ENCODE data around the gene MRPL53. TPM values are rescaled to one million over a fixed set of nuclear protein-coding genes. Genes with fewer than 3 reads are reported as not detected.

Gene MRPL53
- total and polyA plus RNA-seq, 2 experiments from 2014 or later, result 7.7 to 65.1 TPM

- Mint-ChIP-seq H3K9me3 (peaks cover 10% of the 10 kb centered on the region), H3K4me3 (peak overlapping the region; percentile 5; the same call in 1 of the 3 replicates), H3K36me3 (ENCODE audit: low read depth) (peaks cover 15% of the 10 kb centered on the region), H3K27me3 (ENCODE audit: insufficient read depth, low read depth, poor library complexity) (peaks cover 92% of the 10 kb centered on the region), H3K27ac (no peak overlapping the region), H3K4me1 (peaks cover 25% of the 10 kb centered on the region)
- Histone ChIP-seq H3K27ac (ENCODE audit: low read depth) (no peak overlapping the region), H2AFZ (no peak overlapping the region), H3K4me1 (ENCODE audit: insufficient read depth) (peaks cover 24% of the 10 kb centered on the region), H4K20me1 (replicated peaks; ENCODE audit: insufficient read depth) (no peaks in the 10 kb centered on the region), H3K27me3 (ENCODE audit: insufficient read depth) (peaks cover 92% of the 10 kb centered on the region), H3K9me2 (ENCODE audit: insufficient read depth) (no peaks in the 10 kb centered on the region), H3K79me2 (replicated peaks; ENCODE audit: insufficient read depth) (peaks cover 8% of the 10 kb centered on the region), H3K4me2 (no peak overlapping the region), H3F3A (replicated peaks; ENCODE audit: low read depth) (no peaks in the 10 kb centered on the region), H3K4me3 (no peak overlapping the region), H3K36me3 (ENCODE audit: insufficient read depth) (peaks cover 4% of the 10 kb centered on the region; the same call in 1 of the 2 replicates)
- no peak for DNase-seq (ENCODE audit: low spot score)
- no peak for ATAC-seq
- no peak for TF ChIP-seq ZNF331 (CRISPR knock-in tag; IDR thresholded peaks at IDR 0.05; ENCODE audit: low read depth)
- TF ChIP-seq NANOG (IDR thresholded peaks at IDR 0.05; ENCODE audit: borderline replicate concordance), result no peak
- no peak for TF ChIP-seq CREB1 (CRISPR knock-in tag; IDR thresholded peaks at IDR 0.05; ENCODE audit: low read depth)
- peak; percentile 70 for TF ChIP-seq EZH2 (IDR thresholded peaks at IDR 0.05; ENCODE audit: low read depth, unreplicated experiment)
- TF ChIP-seq ETS1 (IDR thresholded peaks at IDR 0.05), result no peak
- TF ChIP-seq ZNF114 (CRISPR knock-in tag; IDR thresholded peaks at IDR 0.05), result no peak
- no peak for TF ChIP-seq CTCF (conservative IDR thresholded peaks at IDR 0.05; ENCODE audit: low read depth in 2 of 2)
- no peak for TF ChIP-seq STAT1 (IDR thresholded peaks at IDR 0.05; ENCODE audit: unreplicated experiment)
- TF ChIP-seq POLR2AphosphoS5 (IDR thresholded peaks at IDR 0.05; ENCODE audit: low read depth), result no peak
Observed at GRCh38 chr2:74510272-74510671, 37.8 kb upstream of the MRPL53 start.

- H3K9me2 ChIP-seq (ENCODE audit: insufficient read depth), result no peaks in the 10 kb centered on the region
- peaks cover 3% of the 10 kb centered on the region for H4K20me1 ChIP-seq (replicated peaks; ENCODE audit: insufficient read depth)
- H3K27me3 ChIP-seq (ENCODE audit: insufficient read depth), result peaks cover 92% of the 10 kb centered on the region
- peak overlapping the region; percentile 78 for H3K27ac ChIP-seq (ENCODE audit: low read depth)
- peaks cover 9% of the 10 kb centered on the region for H3F3A ChIP-seq (replicated peaks; ENCODE audit: low read depth)
- Mint-ChIP-seq H3K27me3 (ENCODE audit: insufficient read depth, low read depth, poor library complexity) (peaks cover 96% of the 10 kb centered on the region), H3K36me3 (ENCODE audit: low read depth) (peaks cover 28% of the 10 kb centered on the region), H3K4me3 (peak overlapping the region; percentile 98), H3K9me3 (peaks cover 10% of the 10 kb centered on the region), H3K4me1 (peaks cover 30% of the 10 kb centered on the region), H3K27ac (peak overlapping the region; percentile 99)
- DNase-seq (ENCODE audit: low spot score) (peak; percentile 69), ATAC-seq (peak; percentile 54)
- peaks cover 7% of the 10 kb centered on the region; the same call in 1 of the 2 replicates for H3K36me3 ChIP-seq (ENCODE audit: insufficient read depth)
- peaks cover 20% of the 10 kb centered on the region for H3K4me1 ChIP-seq (ENCODE audit: insufficient read depth)
- peak overlapping the region; percentile 79 for H3K4me3 ChIP-seq
- peak overlapping the region; percentile 83 for H2AFZ ChIP-seq
- peaks cover 8% of the 10 kb centered on the region for H3K79me2 ChIP-seq (replicated peaks; ENCODE audit: insufficient read depth)
- peak overlapping the region; percentile 86 for H3K4me2 ChIP-seq
- TF ChIP-seq ZNF462 (CRISPR knock-in tag; IDR thresholded peaks at IDR 0.05), result no peak
Observed at GRCh38 chr2:74507926-74508520, 35.5 kb upstream of the MRPL53 start.
